ENCODE data around the gene ZNF839.
"Not testable (repeated sequence)": the region's sequence is repeated elsewhere in the genome, so short reads cannot be mapped to it uniquely, and the experiment has no call there.

The ZNF839 gene

GRCh38 chr14:102314242-102315011 lies 5.1 kb upstream of the ZNF839 start:
- DNase-seq, result peak; percentile 68

- no peak for DNase-seq
Measured at GRCh38 chr14:102315121-102315520, 4.4 kb upstream of the ZNF839 start.

GRCh38 chr14:102316338-102316742 lies 3.2 kb upstream of the ZNF839 start:
- no peak for DNase-seq

GRCh38 chr14:102316743-102317563 lies 2.6 kb upstream of the ZNF839 start:
- peak; percentile 83 for DNase-seq

GRCh38 chr14:102317564-102318248 lies 1.8 kb upstream of the ZNF839 start:
- DNase-seq, result no peak

- no peak for DNase-seq
Measured at GRCh38 chr14:102318781-102319276, 717 bp upstream of the ZNF839 start.

- no peak for DNase-seq
Measured at GRCh38 chr14:102320033-102320660, 601 bp downstream of the ZNF839 start.

GRCh38 chr14:102320671-102321455 lies 1.3 kb downstream of the ZNF839 start:
- DNase-seq, result no peak

- DNase-seq, result no peak
Measured at GRCh38 chr14:102321456-102322422, 2.2 kb downstream of the ZNF839 start.

- DNase-seq, result no peak
Measured at GRCh38 chr14:102323102-102323501, 3.6 kb downstream of the ZNF839 start.

- no peak for DNase-seq
Measured at GRCh38 chr14:102325791-102326345, 6.3 kb downstream of the ZNF839 start.

GRCh38 chr14:102326583-102326982 lies 7.0 kb downstream of the ZNF839 start:
- DNase-seq, result no peak

GRCh38 chr14:102329381-102329780 lies 9.8 kb downstream of the ZNF839 start:
- DNase-seq, result not testable (repeated sequence)

- DNase-seq, result no peak
Measured at GRCh38 chr14:102330806-102331205, 11.3 kb downstream of the ZNF839 start.

- no peak for DNase-seq
Measured at GRCh38 chr14:102333390-102333789, 13.8 kb downstream of the ZNF839 start.

GRCh38 chr14:102333795-102334705 lies 14.5 kb downstream of the ZNF839 start:
- no peak for DNase-seq

GRCh38 chr14:102335163-102335562 lies 15.6 kb downstream of the ZNF839 start:
- DNase-seq, result no peak

- DNase-seq, result no peak
Measured at GRCh38 chr14:102338724-102339123, 19.2 kb downstream of the ZNF839 start.

GRCh38 chr14:102341566-102341965 lies 22.0 kb downstream of the ZNF839 start:
- DNase-seq, result no peak

All from NCI-H187 treated with DMSO at 0.1 percent for 48 hours (cell line).